GM12878 (cell line): ENCODE measurements around the gene SLCO2B1. TPM values are rescaled to one million over a fixed set of nuclear protein-coding genes. Genes with fewer than 3 reads are reported as not detected.

ENCODE experiments used
- ATAC-seq: fragments of 200-7000 bp; cut with Tn5 transposase; 3 replicates; pipeline ENCODE4 v1.9.1; 2020; ENCODE audit warnings: mild to moderate bottlenecking, moderate library complexity
- BruUV-seq: library from RNA; stranded (reverse); fragments of 400-500 nt; replicated peaks from 2 replicates; lab custom pipeline; 2021; lab: Mats Ljungman, UMichigan
- CTCF ChIA-PET: fragments of 300-600 bp; sonication (Branson Sonifier 250); formaldehyde crosslinking; extraction: SDS; loops from one replicate; lab custom pipeline; 2021; ENCODE audit warnings: inconsistent platforms; lab: Yijun Ruan, JAX
- POLR2A ChIA-PET: fragments of 350-600 bp; formaldehyde crosslinking; extraction: SDS; loops from one replicate; lab custom pipeline; 2021; ENCODE audit warnings: inconsistent platforms; lab: Charles Lee
- RAD21 ChIA-PET: fragments of 300-600 bp; sonication (Branson Sonifier 250); formaldehyde crosslinking; loops from one replicate; lab custom pipeline; 2023; ENCODE audit warnings: antibody characterized with exemption; ENCODE audit not compliant: unreplicated experiment; lab: Charles Lee
- SMC1A ChIA-PET: fragments of 300-600 bp; sonication (Branson Sonifier 250); formaldehyde crosslinking; loops from one replicate; lab custom pipeline; 2023; ENCODE audit not compliant: unreplicated experiment, uncharacterized antibody; lab: Charles Lee
- DNase-seq: peaks from one replicate; pipeline ENCODE4 v3.0.0-alpha.2; 2011; ENCODE audit warnings: low read depth, low spot score
- FAIRE-seq: peaks from 3 replicates; lab custom pipeline; 2011; peaks lifted over from hg19 to GRCh38; lab: Jason Lieb, UNC
- H2AFZ ChIP-seq: 2 replicates; pipeline ENCODE4 v1.6.0; 2011; ENCODE audit warnings: low read depth, low read length, control low read depth; ENCODE audit not compliant: control insufficient read depth
- H3K27ac ChIP-seq: 2 replicates; pipeline ENCODE4 v1.5.1; 2011; ENCODE audit warnings: control low read depth; ENCODE audit not compliant: control insufficient read depth, insufficient read depth
- H3K27me3 ChIP-seq, 2 experiments: replicated peaks in 1 of 2; 2 replicates each; pipeline versions ENCODE4 v1.6.0 to v1.6.1; 2011; ENCODE audit warnings: low read length in 1 of 2; ENCODE audit not compliant: control insufficient read depth in 2 of 2, insufficient read depth in 2 of 2
- H3K36me3 ChIP-seq, 2 experiments: 2 replicates each; pipeline ENCODE4 v1.5.1; 2011; ENCODE audit warnings: low read length in 1 of 2; ENCODE audit not compliant: control insufficient read depth in 2 of 2, insufficient read depth in 2 of 2
- H3K4me1 ChIP-seq: 2 replicates; pipeline ENCODE4 v1.6.1; 2011; ENCODE audit warnings: mild to moderate bottlenecking, low read length, moderate library complexity, mixed read lengths; ENCODE audit not compliant: control insufficient read depth, insufficient read depth
- H3K4me2 ChIP-seq: 2 replicates; pipeline ENCODE4 v1.6.0; 2011; ENCODE audit warnings: control low read depth; ENCODE audit not compliant: control insufficient read depth, insufficient read depth
- H3K4me3 ChIP-seq: fragments of 200-600 bp; sonication (generic); 2 replicates; pipeline ENCODE4 v1.5.1; 2016
- H3K79me2 ChIP-seq: 2 replicates; pipeline ENCODE4 v1.6.0; 2011; ENCODE audit warnings: low read length; ENCODE audit not compliant: control insufficient read depth, insufficient read depth
- H3K9ac ChIP-seq: 2 replicates; pipeline ENCODE4 v1.8.0; 2011; ENCODE audit warnings: low read length, control low read depth, mixed read lengths; ENCODE audit not compliant: control insufficient read depth, insufficient read depth
- H3K9me3 ChIP-seq: replicated peaks from 3 replicates; pipeline ENCODE4 v1.5.1; 2011; ENCODE audit warnings: mild to moderate bottlenecking, low read length; ENCODE audit not compliant: control insufficient read depth, insufficient read depth
- H4K20me1 ChIP-seq: 2 replicates; pipeline ENCODE4 v1.6.0; 2011; ENCODE audit not compliant: control insufficient read depth, insufficient read depth
- WGBS: methylation state at CpG from one replicate; pipeline ENCODE4 v1.1.6; 2016; ENCODE audit warnings: low lambda C conversion rate; ENCODE audit not compliant: insufficient replicate concordance, insufficient coverage; ENCODE audit errors: missing lambda C conversion rate; 5-methylcytosine and 5-hydroxymethylcytosine counted together
- in situ Hi-C: fragments of 300-500 bp; cut with MboI; formaldehyde crosslinking; loops from 9 replicates; pipeline ENCODE4 v1.14.3; 2018; ENCODE audit warnings: mixed read lengths
- intact Hi-C: fragments of 100-400 bp; cut with micrococcal nuclease; formaldehyde crosslinking; loops from one replicate; pipeline ENCODE4 v1.14.2; 2022; ENCODE audit not compliant: unreplicated experiment
- polyA plus RNA-seq, 11 experiments: library from polyadenylated mRNA; depleted of rRNA in 4 of 11; unstranded in 6 of 11; stranded (reverse) in 5 of 11; fragments of >200 nt; fragmentation: Nextera tagmentation in 4 of 11; fragmentation: Illumina TruSeq in 1 of 11; extraction: Ambion mirVana in 4 of 11; extraction: Trizol in 1 of 11; gene quantifications; 1 replicate in 1 of 11; 2 replicates in 10 of 11; pipeline versions ENCODE4 v1.2.1 to v1.2.3, GENCODE V29; 2011 to 2016; ENCODE audit warnings: inconsistent platforms in 2 of 11, missing spikeins in 2 of 11, low read depth in 1 of 11
- total RNA-seq, 4 experiments: library from RNA; depleted of rRNA in 3 of 4; stranded (reverse); fragments of >200 nt in 3 of 4; fragmentation: Illumina TruSeq in 1 of 4; extraction: Trizol in 1 of 4; gene quantifications; 2 replicates each; pipeline versions ENCODE4 v1.2.1 to v1.2.3, GENCODE V29; 2013 to 2021
- TF ChIP-seq, protein P1 (sequence below): fragments of 450-650 bp; IDR thresholded peaks from 2 replicates; pipeline ENCODE4 v1.6.1; 2016; ENCODE audit warnings: mild to moderate bottlenecking
- TF ChIP-seq, protein P2 (sequence below): fragments of 450-650 bp; IDR thresholded peaks from 2 replicates; pipeline ENCODE4 v1.6.1; 2017; ENCODE audit warnings: antibody characterized with exemption, mild to moderate bottlenecking, moderate library complexity

The SLCO2B1 gene
- total and polyA plus RNA-seq, 10 of the 15 experiments (the other 5 are each of a cell fraction or from before 2014, with no cell fraction given) = 0.05 to 3.5 (median 0.93) TPM; not detected in 2

DNA sequence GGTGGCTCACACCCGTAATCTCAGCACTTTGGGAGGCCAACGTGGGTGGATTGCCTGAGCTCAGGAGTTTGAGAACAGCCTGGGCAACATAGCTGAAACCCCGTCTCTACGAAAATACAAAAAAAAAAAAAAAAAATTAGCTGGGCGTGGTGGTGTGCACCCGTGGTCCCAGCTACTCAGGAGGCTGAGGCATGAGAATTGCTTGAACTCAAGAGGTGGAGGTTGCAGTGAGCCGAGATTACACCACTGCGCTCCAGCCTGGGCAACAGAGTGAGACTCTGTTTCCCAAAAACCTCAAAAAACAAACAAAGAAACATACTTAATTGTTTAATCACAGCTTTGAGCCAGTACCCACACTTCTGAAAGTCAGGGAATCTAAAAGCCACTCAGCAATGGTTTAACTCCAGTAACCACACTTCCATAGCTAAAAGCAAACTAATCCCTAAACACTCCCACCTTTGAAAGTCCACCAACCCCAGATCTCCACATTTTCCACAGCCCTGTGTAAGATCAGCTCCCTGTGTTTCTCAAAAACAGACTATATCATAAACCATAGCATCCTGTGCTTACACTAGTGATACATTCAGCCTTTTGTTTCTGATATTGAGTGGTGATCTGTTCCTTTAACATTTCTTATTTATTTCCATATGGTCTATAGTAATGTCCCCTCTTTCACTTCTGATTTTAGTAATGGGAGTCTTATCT is 49.3 kb upstream of the SLCO2B1 start:
- Histone ChIP-seq H3K4me1 (peaks cover 8% of the 10 kb centered on the region; the same call in 1 of the 2 replicates), H3K36me3 (no peaks in the 10 kb centered on the region), H3K79me2 (no peaks in the 10 kb centered on the region), H3K27me3 (no peaks in the 10 kb centered on the region), H3K9me3 (no peaks in the 10 kb centered on the region), H3K4me2 (no peak overlapping the region), H3K4me3 (no peak overlapping the region), H4K20me1 (no peaks in the 10 kb centered on the region), H3K27ac (no peak overlapping the region), H2AFZ (no peak overlapping the region), H3K9ac (no peak overlapping the region)
- ChIA-PET POLR2A (interaction anchor here (0.6 to 1.9 kb wide), 3 partner anchors 31 to 114 kb away, joined by 3 to 5 read pairs (median 4); no protein-coding TSS in a partner anchor), CTCF (interaction anchor here (0.6 to 2.0 kb wide), 6 partner anchors 36 to 104 kb away, joined by 3 to 10 read pairs (median 4); no protein-coding TSS in a partner anchor), SMC1A (interaction anchor here (0.8 to 3.8 kb wide), 6 partner anchors 9 to 151 kb away, joined by 3 to 20 read pairs (median 4); no protein-coding TSS in a partner anchor), RAD21 (interaction anchor here (1.2 kb wide), 1 partner anchor 33 kb away, joined by 3 read pairs; no protein-coding TSS in a partner anchor)
- TF ChIP-seq, protein P1, sequence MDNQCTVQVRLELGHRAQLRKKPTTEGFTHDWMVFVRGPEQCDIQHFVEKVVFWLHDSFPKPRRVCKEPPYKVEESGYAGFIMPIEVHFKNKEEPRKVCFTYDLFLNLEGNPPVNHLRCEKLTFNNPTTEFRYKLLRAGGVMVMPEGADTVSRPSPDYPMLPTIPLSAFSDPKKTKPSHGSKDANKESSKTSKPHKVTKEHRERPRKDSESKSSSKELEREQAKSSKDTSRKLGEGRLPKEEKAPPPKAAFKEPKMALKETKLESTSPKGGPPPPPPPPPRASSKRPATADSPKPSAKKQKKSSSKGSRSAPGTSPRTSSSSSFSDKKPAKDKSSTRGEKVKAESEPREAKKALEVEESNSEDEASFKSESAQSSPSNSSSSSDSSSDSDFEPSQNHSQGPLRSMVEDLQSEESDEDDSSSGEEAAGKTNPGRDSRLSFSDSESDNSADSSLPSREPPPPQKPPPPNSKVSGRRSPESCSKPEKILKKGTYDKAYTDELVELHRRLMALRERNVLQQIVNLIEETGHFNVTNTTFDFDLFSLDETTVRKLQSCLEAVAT = peak; percentile 83
- TF ChIP-seq, protein P2, sequence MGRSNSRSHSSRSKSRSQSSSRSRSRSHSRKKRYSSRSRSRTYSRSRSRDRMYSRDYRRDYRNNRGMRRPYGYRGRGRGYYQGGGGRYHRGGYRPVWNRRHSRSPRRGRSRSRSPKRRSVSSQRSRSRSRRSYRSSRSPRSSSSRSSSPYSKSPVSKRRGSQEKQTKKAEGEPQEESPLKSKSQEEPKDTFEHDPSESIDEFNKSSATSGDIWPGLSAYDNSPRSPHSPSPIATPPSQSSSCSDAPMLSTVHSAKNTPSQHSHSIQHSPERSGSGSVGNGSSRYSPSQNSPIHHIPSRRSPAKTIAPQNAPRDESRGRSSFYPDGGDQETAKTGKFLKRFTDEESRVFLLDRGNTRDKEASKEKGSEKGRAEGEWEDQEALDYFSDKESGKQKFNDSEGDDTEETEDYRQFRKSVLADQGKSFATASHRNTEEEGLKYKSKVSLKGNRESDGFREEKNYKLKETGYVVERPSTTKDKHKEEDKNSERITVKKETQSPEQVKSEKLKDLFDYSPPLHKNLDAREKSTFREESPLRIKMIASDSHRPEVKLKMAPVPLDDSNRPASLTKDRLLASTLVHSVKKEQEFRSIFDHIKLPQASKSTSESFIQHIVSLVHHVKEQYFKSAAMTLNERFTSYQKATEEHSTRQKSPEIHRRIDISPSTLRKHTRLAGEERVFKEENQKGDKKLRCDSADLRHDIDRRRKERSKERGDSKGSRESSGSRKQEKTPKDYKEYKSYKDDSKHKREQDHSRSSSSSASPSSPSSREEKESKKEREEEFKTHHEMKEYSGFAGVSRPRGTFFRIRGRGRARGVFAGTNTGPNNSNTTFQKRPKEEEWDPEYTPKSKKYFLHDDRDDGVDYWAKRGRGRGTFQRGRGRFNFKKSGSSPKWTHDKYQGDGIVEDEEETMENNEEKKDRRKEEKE = no peak
- FAIRE-seq (no peak), DNase-seq (no peak), ATAC-seq (peak; percentile 10; the same call in 2 of the 3 replicates)
- 72% methylated on average over 8 of the region's 8 CpGs for WGBS
- in situ Hi-C loops (no loop called here), intact Hi-C loops (loop anchor here (5.0 kb wide), 1 partner anchor 49 kb away; no protein-coding TSS in a partner anchor)
- BruUV-seq = no TSS peak
